K562 (cell line): ENCODE measurements around the gene STAMBPL1. TPM values are rescaled to one million over a fixed set of nuclear protein-coding genes. Genes with fewer than 3 reads are reported as not detected.

Source experiments
- ATAC-seq: fragments of 200-7000 bp; cut with Tn5 transposase; 3 replicates; pipeline ENCODE4 v1.9.1; 2020; ENCODE audit warnings: moderate library complexity
- BruUV-seq: library from RNA; stranded (reverse); fragments of 400-500 nt; replicated peaks from 2 replicates; lab custom pipeline; 2021; lab: Mats Ljungman, UMichigan
- CTCF ChIA-PET: fragments of 300-600 bp; formaldehyde crosslinking; extraction: SDS; loops from one replicate; lab custom pipeline; 2021; ENCODE audit warnings: low intra/inter-chr PET ratio; lab: Yijun Ruan, JAX
- POLR2A ChIA-PET: fragments of 300-600, 350-650 bp; sonication (Branson Sonifier 250); formaldehyde crosslinking; extraction: SDS; loops from one replicate; lab custom pipeline; 2021; ENCODE audit warnings: antibody characterized with exemption, inconsistent platforms; lab: Yijun Ruan, JAX
- DNase-seq, 4 experiments: peaks; one replicate each; pipeline versions ENCODE4 v3.0.0 to v3.0.0-alpha.2; 2011 to 2018; ENCODE audit warnings: low spot score in 3 of 4, mixed read lengths in 3 of 4; ENCODE audit errors: extremely low read depth in 1 of 4
- FAIRE-seq: peaks from 2 replicates; lab custom pipeline; 2011; peaks lifted over from hg19 to GRCh38; lab: Jason Lieb, UNC
- H2AFZ ChIP-seq: 2 replicates; pipeline ENCODE4 v1.6.0; 2011; ENCODE audit warnings: low read depth, low read length, control low read depth, inconsistent platforms
- H3K27ac ChIP-seq: fragments of 200-600 bp; 3 replicates; pipeline ENCODE4 v1.8.0; 2011; ENCODE audit warnings: low read depth, mild to moderate bottlenecking, control low read depth, inconsistent platforms, low read length, moderate library complexity, mixed read lengths; ENCODE audit errors: extremely low read depth
- H3K27me3 ChIP-seq, 2 experiments: fragments of 300-600 bp in 1 of 2; 2 replicates in 1 of 2; 3 replicates in 1 of 2; pipeline versions ENCODE4 v1.6.0 to v1.8.0; 2011; ENCODE audit warnings: inconsistent platforms in 2 of 2, low read length in 2 of 2, mild to moderate bottlenecking in 1 of 2, mixed read lengths in 1 of 2, moderate library complexity in 1 of 2; ENCODE audit not compliant: control insufficient read depth in 2 of 2, insufficient read depth in 2 of 2
- H3K36me3 ChIP-seq: fragments of 300-600 bp; 3 replicates; pipeline ENCODE4 v1.8.0; 2011; ENCODE audit warnings: mild to moderate bottlenecking, low read length, inconsistent platforms; ENCODE audit not compliant: control insufficient read depth, insufficient read depth
- H3K4me1 ChIP-seq, 2 experiments: fragments of 200-600 bp in 1 of 2; replicated peaks in 1 of 2; 2 replicates in 1 of 2; 3 replicates in 1 of 2; pipeline versions ENCODE4 v1.5.1 to v1.8.0; 2011; ENCODE audit warnings: inconsistent platforms in 2 of 2, low read length in 2 of 2, mild to moderate bottlenecking in 1 of 2, mixed read lengths in 1 of 2, moderate library complexity in 1 of 2; ENCODE audit not compliant: control insufficient read depth in 2 of 2, insufficient read depth in 2 of 2
- H3K4me2 ChIP-seq: 2 replicates; pipeline ENCODE4 v1.6.1; 2011; ENCODE audit warnings: low read length, control low read depth, inconsistent platforms, mixed read lengths; ENCODE audit not compliant: insufficient read depth
- H3K4me3 ChIP-seq: fragments of 200-600 bp; sonication (generic), shearing (Covaris generic); 2 replicates; pipeline ENCODE4 v1.5.1; 2016; ENCODE audit warnings: control low read depth, inconsistent platforms
- H3K79me2 ChIP-seq: fragments of 200-600 bp; 3 replicates; pipeline ENCODE4 v1.8.0; 2011; ENCODE audit warnings: low read length, inconsistent platforms; ENCODE audit not compliant: control insufficient read depth, insufficient read depth
- H3K9ac ChIP-seq, 2 experiments: 2 replicates each; pipeline versions ENCODE4 v1.6.0 to v1.6.1; 2011; ENCODE audit warnings: low read depth in 2 of 2, low read length in 2 of 2, control low read depth in 1 of 2, inconsistent platforms in 1 of 2, mild to moderate bottlenecking in 1 of 2, mixed read lengths in 1 of 2; ENCODE audit not compliant: insufficient read depth in 1 of 2
- H3K9me1 ChIP-seq: one replicate; pipeline ENCODE4 v1.6.0; 2011; ENCODE audit warnings: inconsistent platforms, mild to moderate bottlenecking, low read length, moderate library complexity; ENCODE audit not compliant: control insufficient read depth, insufficient read depth
- H3K9me3 ChIP-seq: replicated peaks from 2 replicates; pipeline ENCODE4 v1.5.1; 2011; ENCODE audit warnings: low read depth, low read length, inconsistent platforms; ENCODE audit not compliant: control insufficient read depth, insufficient read depth
- H4K20me1 ChIP-seq: replicated peaks from 2 replicates; pipeline ENCODE4 v1.6.1; 2011; ENCODE audit warnings: low read length, inconsistent platforms, mixed read lengths; ENCODE audit not compliant: control insufficient read depth, insufficient read depth
- GABPB2 ChIP-seq: fragments of 250-450 bp; sonication (Bioruptor Pico); conservative IDR thresholded peaks from 2 replicates; pipeline ENCODE4 v1.5.1; 2021; ENCODE audit warnings: mild to moderate bottlenecking
- GTF2F1 ChIP-seq: IDR thresholded peaks from 2 replicates; pipeline ENCODE4 v1.6.1; 2011; ENCODE audit warnings: low read depth, low read length, improper control_type of control experiment
- MYBL2 ChIP-seq, 2 experiments: fragments of 450-650 bp in 1 of 2; sonication (generic) in 1 of 2; formaldehyde crosslinking in 1 of 2; IDR thresholded peaks; 2 replicates each; pipeline versions ENCODE4 v1.6.1 to v1.8.1; 2017 to 2022; ENCODE audit warnings: borderline replicate concordance in 1 of 2, inconsistent platforms in 1 of 2, low read depth in 1 of 2, mild to moderate bottlenecking in 1 of 2, missing genetic modification reagents in 1 of 2, moderate library complexity in 1 of 2
- NFIC ChIP-seq: fragments of 450-650 bp; IDR thresholded peaks from 2 replicates; pipeline ENCODE4 v1.6.1; 2017; ENCODE audit warnings: mild to moderate bottlenecking, inconsistent platforms
- STAT5B ChIP-seq: fragments of 250-450 bp; sonication (Bioruptor Pico); IDR thresholded peaks from 2 replicates; pipeline ENCODE4 v1.8.0; 2021; ENCODE audit warnings: mild to moderate bottlenecking, inconsistent platforms
- TEAD4 ChIP-seq, 2 experiments: sonication (generic) in 1 of 2; formaldehyde crosslinking in 1 of 2; IDR thresholded peaks; 2 replicates each; pipeline versions ENCODE4 v1.6.1 to v1.8.0; 2012 to 2022; ENCODE audit warnings: borderline replicate concordance in 1 of 2, inconsistent platforms in 1 of 2, low read length in 1 of 2, mild to moderate bottlenecking in 1 of 2, missing genetic modification reagents in 1 of 2
- ZNF274 ChIP-seq: IDR thresholded peaks from 2 replicates; pipeline ENCODE4 v1.6.1; 2011; ENCODE audit warnings: low read depth, mild to moderate bottlenecking, low read length, moderate library complexity, borderline replicate concordance
- WGBS: fragments of 100-300 bp; shearing (Covaris generic); methylation state at CpG from one replicate; pipeline ENCODE4 v1.1.6; 2016; ENCODE audit warnings: low coverage, mixed read lengths; ENCODE audit not compliant: insufficient coverage; ENCODE audit errors: missing lambda C conversion rate; 5-methylcytosine and 5-hydroxymethylcytosine counted together
- in situ Hi-C: fragments of 300-500 bp; cut with MboI; formaldehyde crosslinking; loops from 4 replicates; pipeline ENCODE4 v1.15.0; 2018; ENCODE audit warnings: inconsistent platforms, mixed read lengths
- intact Hi-C: fragments of 100-400 bp; cut with micrococcal nuclease; formaldehyde crosslinking; loops from 2 replicates; pipeline ENCODE4 v1.14.2; 2022
- polyA plus RNA-seq, 8 experiments: library from polyadenylated mRNA; depleted of rRNA in 4 of 8; stranded (reverse) in 5 of 8; unstranded in 3 of 8; fragments of >200 nt; fragmentation: Nextera tagmentation in 2 of 8; fragmentation: Illumina TruSeq in 1 of 8; extraction: Ambion mirVana in 2 of 8; extraction: Trizol in 1 of 8; gene quantifications; 2 replicates each; pipeline versions ENCODE4 v1.2.1 to v1.2.3, GENCODE V29; 2011 to 2014; ENCODE audit warnings: inconsistent platforms in 1 of 8, missing spikeins in 1 of 8
- total RNA-seq, 7 experiments: library from RNA; depleted of rRNA in 6 of 7; stranded (reverse); fragments of >200 nt in 6 of 7; fragmentation: Illumina TruSeq in 2 of 7; extraction: Trizol in 2 of 7; gene quantifications; 2 replicates each; pipeline versions ENCODE4 v1.2.1 to v1.2.3, GENCODE V29; 2011 to 2021; ENCODE audit warnings: low replicate concordance in 1 of 7
- TF ChIP-seq, protein P1 (sequence below): sonication (generic); formaldehyde crosslinking; IDR thresholded peaks from 2 replicates; pipeline ENCODE4 v1.8.1; 2023; ENCODE audit warnings: mild to moderate bottlenecking, missing genetic modification reagents
- TF ChIP-seq, protein P2 (sequence below): fragments of 450-650 bp; IDR thresholded peaks from 2 replicates; pipeline ENCODE4 v1.6.1; 2016
- TF ChIP-seq, protein P3 (sequence below): fragments of 250-450 bp; sonication (Bioruptor Pico); IDR thresholded peaks from 2 replicates; pipeline ENCODE4 v1.4.0; 2020; ENCODE audit warnings: mild to moderate bottlenecking, moderate library complexity, borderline replicate concordance

The STAMBPL1 gene
- total and polyA plus RNA-seq, 9 of the 15 experiments (the other 6 are each of a cell fraction or from before 2014, with no cell fraction given), result 0.09 TPM; not detected in 8

DNA sequence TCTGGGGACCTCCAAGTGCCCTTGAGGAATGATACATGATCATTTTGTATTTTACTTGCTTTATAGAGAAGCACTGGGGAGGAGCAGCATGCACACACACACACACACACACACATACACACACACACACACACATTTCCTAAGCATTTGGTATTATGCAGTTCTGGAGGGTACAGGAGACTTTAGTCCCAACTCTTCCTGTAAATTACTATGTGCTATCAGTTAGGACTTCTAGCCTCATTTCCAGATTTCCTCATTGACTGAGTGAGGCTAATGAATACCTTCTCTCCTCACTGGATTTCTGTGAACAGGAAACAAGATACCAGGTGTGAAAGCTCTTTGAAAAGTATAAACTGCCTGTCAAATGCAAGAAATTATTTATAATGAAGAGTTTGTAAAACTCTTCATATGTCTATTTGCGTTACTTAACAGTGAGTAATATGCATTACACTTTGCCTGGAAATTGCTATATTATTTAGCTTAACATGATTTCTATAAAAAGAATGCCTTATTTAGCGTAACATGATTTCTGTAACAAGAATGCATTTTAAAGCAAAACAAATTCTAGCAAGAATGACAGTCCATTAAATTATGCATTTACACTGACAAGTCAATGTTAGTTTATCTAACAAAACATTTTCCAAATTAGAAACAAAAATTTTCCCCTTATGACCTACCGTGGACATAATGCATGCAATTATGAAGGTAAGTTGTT, 38.3 kb downstream of the STAMBPL1 start (continued):
- TF ChIP-seq GABPB2 (CRISPR knock-in tag) (no peak), MYBL2 (IDR thresholded peaks at IDR 0.05; ENCODE audit: low read depth) (no peak), MYBL2 (CRISPR knock-in tag; IDR thresholded peaks at IDR 0.05; ENCODE audit: borderline replicate concordance) (no peak)
- TF ChIP-seq, protein P1, sequence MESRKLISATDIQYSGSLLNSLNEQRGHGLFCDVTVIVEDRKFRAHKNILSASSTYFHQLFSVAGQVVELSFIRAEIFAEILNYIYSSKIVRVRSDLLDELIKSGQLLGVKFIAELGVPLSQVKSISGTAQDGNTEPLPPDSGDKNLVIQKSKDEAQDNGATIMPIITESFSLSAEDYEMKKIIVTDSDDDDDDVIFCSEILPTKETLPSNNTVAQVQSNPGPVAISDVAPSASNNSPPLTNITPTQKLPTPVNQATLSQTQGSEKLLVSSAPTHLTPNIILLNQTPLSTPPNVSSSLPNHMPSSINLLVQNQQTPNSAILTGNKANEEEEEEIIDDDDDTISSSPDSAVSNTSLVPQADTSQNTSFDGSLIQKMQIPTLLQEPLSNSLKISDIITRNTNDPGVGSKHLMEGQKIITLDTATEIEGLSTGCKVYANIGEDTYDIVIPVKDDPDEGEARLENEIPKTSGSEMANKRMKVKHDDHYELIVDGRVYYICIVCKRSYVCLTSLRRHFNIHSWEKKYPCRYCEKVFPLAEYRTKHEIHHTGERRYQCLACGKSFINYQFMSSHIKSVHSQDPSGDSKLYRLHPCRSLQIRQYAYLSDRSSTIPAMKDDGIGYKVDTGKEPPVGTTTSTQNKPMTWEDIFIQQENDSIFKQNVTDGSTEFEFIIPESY, result no peak

DNA sequence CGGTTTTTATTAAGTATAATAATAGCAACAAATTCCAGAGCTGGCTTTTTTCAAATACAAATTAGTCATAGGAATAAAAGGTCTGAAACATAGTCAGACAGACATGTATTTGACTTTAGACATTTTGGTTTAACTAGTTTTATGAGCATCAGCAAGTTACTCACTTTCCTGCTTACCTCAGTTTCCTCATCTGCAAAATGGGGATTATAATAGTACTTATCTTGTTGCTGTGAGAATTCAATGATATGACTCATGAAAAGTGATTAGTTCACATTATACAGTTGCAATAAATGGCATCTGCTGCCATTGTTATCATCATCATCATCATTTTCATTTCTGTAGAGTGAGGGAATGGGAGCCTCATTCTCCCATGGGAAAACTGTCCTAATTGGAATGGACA, 39.0 kb downstream of the STAMBPL1 start:
- H3K27me3 ChIP-seq, result no peaks in the 10 kb centered on the region
- in situ Hi-C loops, result no loop called here
- ATAC-seq (no peak), DNase-seq (no peak), FAIRE-seq (no peak)
- ChIA-PET CTCF (no interaction called here), POLR2A (interaction anchor here (0.6 kb wide), 1 partner anchor 21 kb away, joined by 3 read pairs; no protein-coding TSS in a partner anchor)
- no peaks in the 10 kb centered on the region for H3K4me1 ChIP-seq
- intact Hi-C loops, result no loop called here
- no TSS peak for BruUV-seq
- H3K36me3 ChIP-seq, result no peaks in the 10 kb centered on the region
- no peak overlapping the region for H3K4me3 ChIP-seq
- H3K9me1 ChIP-seq, result no peaks in the 10 kb centered on the region
- 0% methylated on average over 1 of the region's 1 CpG for WGBS
- H3K4me2 ChIP-seq, result no peak overlapping the region
- H4K20me1 ChIP-seq, result no peaks in the 10 kb centered on the region
- H3K27ac ChIP-seq, result no peak overlapping the region
- H3K9ac ChIP-seq, result no peak overlapping the region
- no peak overlapping the region for H2AFZ ChIP-seq
- H3K9me3 ChIP-seq, result no peaks in the 10 kb centered on the region
- no peaks in the 10 kb centered on the region for H3K79me2 ChIP-seq
- TF ChIP-seq STAT5B (CRISPR knock-in tag), result no peak
- TF ChIP-seq, protein P2, sequence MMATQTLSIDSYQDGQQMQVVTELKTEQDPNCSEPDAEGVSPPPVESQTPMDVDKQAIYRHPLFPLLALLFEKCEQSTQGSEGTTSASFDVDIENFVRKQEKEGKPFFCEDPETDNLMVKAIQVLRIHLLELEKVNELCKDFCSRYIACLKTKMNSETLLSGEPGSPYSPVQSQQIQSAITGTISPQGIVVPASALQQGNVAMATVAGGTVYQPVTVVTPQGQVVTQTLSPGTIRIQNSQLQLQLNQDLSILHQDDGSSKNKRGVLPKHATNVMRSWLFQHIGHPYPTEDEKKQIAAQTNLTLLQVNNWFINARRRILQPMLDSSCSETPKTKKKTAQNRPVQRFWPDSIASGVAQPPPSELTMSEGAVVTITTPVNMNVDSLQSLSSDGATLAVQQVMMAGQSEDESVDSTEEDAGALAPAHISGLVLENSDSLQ, result no peak
- TF ChIP-seq, protein P3, sequence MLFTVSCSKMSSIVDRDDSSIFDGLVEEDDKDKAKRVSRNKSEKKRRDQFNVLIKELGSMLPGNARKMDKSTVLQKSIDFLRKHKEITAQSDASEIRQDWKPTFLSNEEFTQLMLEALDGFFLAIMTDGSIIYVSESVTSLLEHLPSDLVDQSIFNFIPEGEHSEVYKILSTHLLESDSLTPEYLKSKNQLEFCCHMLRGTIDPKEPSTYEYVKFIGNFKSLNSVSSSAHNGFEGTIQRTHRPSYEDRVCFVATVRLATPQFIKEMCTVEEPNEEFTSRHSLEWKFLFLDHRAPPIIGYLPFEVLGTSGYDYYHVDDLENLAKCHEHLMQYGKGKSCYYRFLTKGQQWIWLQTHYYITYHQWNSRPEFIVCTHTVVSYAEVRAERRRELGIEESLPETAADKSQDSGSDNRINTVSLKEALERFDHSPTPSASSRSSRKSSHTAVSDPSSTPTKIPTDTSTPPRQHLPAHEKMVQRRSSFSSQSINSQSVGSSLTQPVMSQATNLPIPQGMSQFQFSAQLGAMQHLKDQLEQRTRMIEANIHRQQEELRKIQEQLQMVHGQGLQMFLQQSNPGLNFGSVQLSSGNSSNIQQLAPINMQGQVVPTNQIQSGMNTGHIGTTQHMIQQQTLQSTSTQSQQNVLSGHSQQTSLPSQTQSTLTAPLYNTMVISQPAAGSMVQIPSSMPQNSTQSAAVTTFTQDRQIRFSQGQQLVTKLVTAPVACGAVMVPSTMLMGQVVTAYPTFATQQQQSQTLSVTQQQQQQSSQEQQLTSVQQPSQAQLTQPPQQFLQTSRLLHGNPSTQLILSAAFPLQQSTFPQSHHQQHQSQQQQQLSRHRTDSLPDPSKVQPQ (CRISPR knock-in tag), result no peak
- TF ChIP-seq ZNF274, result no peak
- TF ChIP-seq TEAD4 (IDR thresholded peaks at IDR 0.05; ENCODE audit: low read length), result no peak
- TF ChIP-seq TEAD4 (CRISPR knock-in tag; IDR thresholded peaks at IDR 0.05; ENCODE audit: borderline replicate concordance), result no peak
- TF ChIP-seq GTF2F1, result no peak
- TF ChIP-seq NFIC, result no peak
